Bronchial epithelial cell (primary cell): ENCODE results near the gene OMA1. TPM values are rescaled to one million over a fixed set of nuclear protein-coding genes. Genes with fewer than 3 reads are reported as not detected.
"Not testable (repeated sequence)": the region's sequence is repeated elsewhere in the genome, so short reads cannot be mapped to it uniquely, and the experiment has no call there.

Source experiments
- DNase-seq: peaks from one replicate; pipeline ENCODE4 v3.0.0-alpha.2; 2010; ENCODE audit warnings: low read depth
- FAIRE-seq: peaks from 2 replicates; lab custom pipeline; 2011; peaks lifted over from hg19 to GRCh38; lab: Jason Lieb, UNC
- H3K27me3 ChIP-seq: 2 replicates; pipeline ENCODE4 v1.5.1; 2011; ENCODE audit warnings: low read length; ENCODE audit not compliant: control insufficient read depth, insufficient read depth
- H3K36me3 ChIP-seq: 2 replicates; pipeline ENCODE4 v1.5.1; 2011; ENCODE audit warnings: low read length; ENCODE audit not compliant: control insufficient read depth, insufficient read depth
- H3K4me3 ChIP-seq: 2 replicates; pipeline ENCODE4 v1.5.1; 2011; ENCODE audit warnings: mild to moderate bottlenecking, low read depth, low read length, control low read depth
- CTCF ChIP-seq: IDR thresholded peaks from 2 replicates; pipeline ENCODE4 v1.5.1; 2011; ENCODE audit warnings: mild to moderate bottlenecking, moderate library complexity, low read length, control low read depth, inconsistent platforms; ENCODE audit not compliant: insufficient read depth, severe bottlenecking
- total RNA-seq: library from RNA; depleted of rRNA; stranded (reverse); fragments of >200 nt; gene quantifications from 2 replicates; pipeline ENCODE4 v1.2.1, GENCODE V29; 2014

OMA1 gene
- total RNA-seq, 1 donor from 2014 or later = 21.6 TPM

GRCh38 chr1:58548371-58548770 is 1.8 kb upstream of the OMA1 start:
- FAIRE-seq (no peak), DNase-seq (no peak)
- Histone ChIP-seq H3K27me3 (no peaks in the 10 kb centered on the region), H3K36me3 (no peaks in the 10 kb centered on the region), H3K4me3 (no peak overlapping the region)
- TF ChIP-seq CTCF = no peak

DNA sequence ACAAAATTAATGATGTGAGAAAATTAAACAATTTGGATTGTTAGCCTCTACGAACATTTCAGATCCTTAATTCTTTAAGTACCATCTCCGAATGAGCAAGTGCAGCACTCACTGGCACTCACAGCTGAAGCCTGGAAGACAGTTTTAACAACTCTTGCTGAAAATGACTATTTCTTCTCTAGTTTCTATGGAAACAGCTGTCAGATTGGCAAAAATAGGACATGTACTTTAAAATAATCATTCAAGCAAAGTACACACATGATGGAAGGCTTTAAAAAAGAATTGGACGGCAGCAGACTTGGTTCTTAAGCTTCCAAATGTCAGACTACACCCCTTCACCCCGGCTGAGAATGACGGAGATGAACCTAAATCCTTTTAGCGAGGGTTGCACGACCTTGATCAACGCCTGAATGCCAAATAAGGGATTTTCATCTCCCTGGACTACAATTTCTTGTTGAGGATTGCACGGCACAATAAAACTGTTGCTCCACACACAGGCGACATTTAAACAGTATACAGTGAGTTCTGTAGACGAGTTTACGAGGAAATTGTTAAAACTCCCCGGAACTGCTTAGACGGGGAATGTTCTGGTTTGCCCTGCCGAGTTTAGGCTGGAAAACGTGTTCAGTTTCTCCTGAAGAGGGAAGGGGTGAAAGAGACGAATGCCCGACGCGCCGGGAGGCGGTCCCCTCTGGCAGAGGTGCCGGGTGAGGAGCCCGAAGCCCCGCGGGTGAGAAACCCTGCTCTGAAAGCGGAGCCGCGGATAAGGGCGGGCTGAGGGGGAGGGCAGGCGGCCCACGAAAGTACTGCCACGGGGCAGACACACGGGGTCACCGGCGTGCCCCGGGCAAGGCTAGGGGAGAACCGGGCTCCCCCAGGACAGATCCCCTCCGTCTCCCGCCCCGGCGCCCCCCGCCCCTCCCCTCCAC is 671 bp downstream of the OMA1 start:
- FAIRE-seq (no peak), DNase-seq (peak; percentile 53)
- no peak for TF ChIP-seq CTCF
- H3K27me3 ChIP-seq = no peaks in the 10 kb centered on the region
- H3K36me3 ChIP-seq = no peaks in the 10 kb centered on the region
- peak overlapping the region; percentile 62 for H3K4me3 ChIP-seq

GRCh38 chr1:58543260-58543659 is 3.3 kb downstream of the OMA1 start:
- TF ChIP-seq CTCF = no peak
- DNase-seq = no peak
- Histone ChIP-seq H3K27me3 (no peaks in the 10 kb centered on the region), H3K4me3 (no peak overlapping the region), H3K36me3 (no peaks in the 10 kb centered on the region)
- FAIRE-seq = no peak

- Histone ChIP-seq H3K4me3 (no peak overlapping the region), H3K27me3 (no peaks in the 10 kb centered on the region), H3K36me3 (no peaks in the 10 kb centered on the region)
- no peak for TF ChIP-seq CTCF
- no peak for FAIRE-seq
- no peak for DNase-seq
These were observed 7.0 kb downstream of the OMA1 start for GRCh38 chr1:58539553-58539952.

- no peak for DNase-seq
- FAIRE-seq = no peak
- H3K4me3 ChIP-seq = no peak overlapping the region
- no peaks in the 10 kb centered on the region for H3K27me3 ChIP-seq
- no peaks in the 10 kb centered on the region for H3K36me3 ChIP-seq
- TF ChIP-seq CTCF = no peak
These were observed 7.7 kb downstream of the OMA1 start for GRCh38 chr1:58538821-58539220.

GRCh38 chr1:58531842-58532241 is 14.7 kb downstream of the OMA1 start:
- H3K27me3 ChIP-seq, H3K4me3 ChIP-seq, H3K36me3 ChIP-seq, FAIRE-seq, DNase-seq: not testable (repeated sequence)
